ENCODE measurements around the gene SMAD3.

SMAD3 gene

GRCh38 chr15:67232591-67232990 lies 167.2 kb downstream of the SMAD3 start:
- H3K27ac ChIP-seq (replicated peaks) = no peak overlapping the region
- no peak for DNase-seq (ENCODE audit: low read depth in 1 of 2, low spot score in 1 of 2)
- TF ChIP-seq GABPA (IDR thresholded peaks at IDR 0.05; ENCODE audit: low read depth) (no peak), POLR2AphosphoS5 (IDR thresholded peaks at IDR 0.05; ENCODE audit: low read depth) (no peak), CTCF (IDR thresholded peaks at IDR 0.05; ENCODE audit: insufficient read depth, low read length) (no peak), SPI1 (IDR thresholded peaks at IDR 0.05; ENCODE audit: borderline replicate concordance, low read depth) (no peak), REST (IDR thresholded peaks at IDR 0.05; ENCODE audit: insufficient replicate concordance, low read depth) (no peak)
- no peaks in the 10 kb centered on the region for H3K27me3 ChIP-seq (ENCODE audit: insufficient read depth, poor library complexity, severe bottlenecking)
- H3K4me3 ChIP-seq (replicated peaks; ENCODE audit: insufficient read depth, low read length) = no peak overlapping the region

- no peak for DNase-seq (ENCODE audit: low read depth in 1 of 2, low spot score in 1 of 2)
- H3K27ac ChIP-seq (replicated peaks) = no peak overlapping the region
- TF ChIP-seq SPI1 (IDR thresholded peaks at IDR 0.05; ENCODE audit: borderline replicate concordance, low read depth) (peak; percentile 24; the same call in 1 of the 2 replicates), POLR2AphosphoS5 (IDR thresholded peaks at IDR 0.05; ENCODE audit: low read depth) (no peak), REST (IDR thresholded peaks at IDR 0.05; ENCODE audit: insufficient replicate concordance, low read depth) (no peak), CTCF (IDR thresholded peaks at IDR 0.05; ENCODE audit: insufficient read depth, low read length) (no peak)
Observed at GRCh38 chr15:67240235-67241131, 175.1 kb downstream of the SMAD3 start.

GRCh38 chr15:67241132-67241855 lies 175.9 kb downstream of the SMAD3 start:
- no peak for DNase-seq (ENCODE audit: low read depth in 1 of 2, low spot score in 1 of 2)
- no peaks in the 10 kb centered on the region for H3K27me3 ChIP-seq (ENCODE audit: insufficient read depth, poor library complexity, severe bottlenecking)
- H3K4me3 ChIP-seq (replicated peaks; ENCODE audit: insufficient read depth, low read length) = no peak overlapping the region
- no peak for TF ChIP-seq POLR2AphosphoS5 (IDR thresholded peaks at IDR 0.05; ENCODE audit: low read depth)
- no peak for TF ChIP-seq REST (IDR thresholded peaks at IDR 0.05; ENCODE audit: insufficient replicate concordance, low read depth)
- TF ChIP-seq CTCF (IDR thresholded peaks at IDR 0.05; ENCODE audit: insufficient read depth, low read length) = no peak
- no peak for TF ChIP-seq GABPA (IDR thresholded peaks at IDR 0.05; ENCODE audit: low read depth)
- TF ChIP-seq SPI1 (IDR thresholded peaks at IDR 0.05; ENCODE audit: borderline replicate concordance, low read depth) = no peak
- no peak overlapping the region for H3K27ac ChIP-seq (replicated peaks)

More at GRCh38 chr15:67240235-67241131, 175.1 kb downstream of the SMAD3 start:
- H3K4me3 ChIP-seq (replicated peaks; ENCODE audit: insufficient read depth, low read length) = no peak overlapping the region
- no peaks in the 10 kb centered on the region for H3K27me3 ChIP-seq (ENCODE audit: insufficient read depth, poor library complexity, severe bottlenecking)
